ENCODE measurements around the gene FDCSP.

FDCSP gene

DNA sequence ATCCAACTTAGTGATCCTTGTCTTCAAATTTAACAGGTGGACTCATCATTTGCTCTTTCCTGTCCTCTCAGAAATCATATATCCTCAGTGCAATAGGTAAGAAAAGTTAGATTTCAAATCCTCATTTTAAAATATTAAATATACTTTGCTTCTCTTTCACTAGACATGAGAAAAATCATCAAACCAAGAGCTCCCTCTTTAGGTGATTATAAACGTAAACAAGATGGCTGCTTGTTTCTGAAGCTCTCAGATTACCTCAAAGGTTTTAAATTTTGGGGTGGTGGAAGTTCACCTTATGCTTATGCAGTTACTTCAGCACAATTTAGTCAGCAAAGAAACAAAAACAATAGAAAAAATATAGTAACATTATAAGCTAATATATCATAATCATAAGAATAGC is 43.8 kb downstream of the FDCSP start:
- POLR2A ChIA-PET, result no interaction called here
- CTCF ChIA-PET, result interaction anchor here (0.7 to 1.5 kb wide), 2 partner anchors 8 to 13 kb away, joined by 3 read pairs; no protein-coding TSS in a partner anchor
- TF ChIP-seq, protein P1, sequence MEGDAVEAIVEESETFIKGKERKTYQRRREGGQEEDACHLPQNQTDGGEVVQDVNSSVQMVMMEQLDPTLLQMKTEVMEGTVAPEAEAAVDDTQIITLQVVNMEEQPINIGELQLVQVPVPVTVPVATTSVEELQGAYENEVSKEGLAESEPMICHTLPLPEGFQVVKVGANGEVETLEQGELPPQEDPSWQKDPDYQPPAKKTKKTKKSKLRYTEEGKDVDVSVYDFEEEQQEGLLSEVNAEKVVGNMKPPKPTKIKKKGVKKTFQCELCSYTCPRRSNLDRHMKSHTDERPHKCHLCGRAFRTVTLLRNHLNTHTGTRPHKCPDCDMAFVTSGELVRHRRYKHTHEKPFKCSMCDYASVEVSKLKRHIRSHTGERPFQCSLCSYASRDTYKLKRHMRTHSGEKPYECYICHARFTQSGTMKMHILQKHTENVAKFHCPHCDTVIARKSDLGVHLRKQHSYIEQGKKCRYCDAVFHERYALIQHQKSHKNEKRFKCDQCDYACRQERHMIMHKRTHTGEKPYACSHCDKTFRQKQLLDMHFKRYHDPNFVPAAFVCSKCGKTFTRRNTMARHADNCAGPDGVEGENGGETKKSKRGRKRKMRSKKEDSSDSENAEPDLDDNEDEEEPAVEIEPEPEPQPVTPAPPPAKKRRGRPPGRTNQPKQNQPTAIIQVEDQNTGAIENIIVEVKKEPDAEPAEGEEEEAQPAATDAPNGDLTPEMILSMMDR (IDR thresholded peaks at IDR 0.05; ENCODE audit: control extremely low read depth, extremely low read depth, low read depth, missing control alignments), result no peak
- no peak for DNase-seq (ENCODE audit: extremely low spot score)

GRCh38 chr4:70277121-70277520 is 51.2 kb downstream of the FDCSP start:
- POLR2A ChIA-PET, result no interaction called here
- CTCF ChIA-PET, result no interaction called here
- TF ChIP-seq, protein P1 (IDR thresholded peaks at IDR 0.05; ENCODE audit: control extremely low read depth, extremely low read depth, low read depth, missing control alignments), result no peak
- DNase-seq (ENCODE audit: extremely low spot score), result no peak

DNA sequence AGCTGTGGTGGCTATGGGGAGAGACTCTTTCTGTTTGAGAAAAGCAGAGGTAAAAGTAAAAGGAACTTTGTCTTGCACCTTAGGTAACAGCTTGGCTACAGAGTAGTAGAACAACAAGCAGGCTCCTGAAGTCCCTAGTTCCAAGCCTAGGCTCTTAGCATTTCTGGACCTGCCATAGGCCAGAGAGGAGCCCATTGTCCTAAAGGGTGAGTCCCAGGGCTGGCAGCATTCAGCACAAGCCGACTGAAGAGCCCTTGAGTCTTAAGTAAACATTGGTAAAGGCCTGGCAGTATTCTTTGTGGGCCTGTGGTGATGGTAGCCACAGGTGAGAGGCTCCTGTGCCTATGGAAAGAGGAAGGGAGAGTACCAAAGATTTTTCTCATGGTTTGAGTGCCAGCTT is 54.6 kb downstream of the FDCSP start:
- DNase-seq (ENCODE audit: extremely low spot score), result no peak
- TF ChIP-seq, protein P1 (IDR thresholded peaks at IDR 0.05; ENCODE audit: control extremely low read depth, extremely low read depth, low read depth, missing control alignments), result no peak
- CTCF ChIA-PET, result no interaction called here
- POLR2A ChIA-PET, result no interaction called here

Measured in GM10248 (cell line).